OCI-LY1 (cell line): ENCODE data around the gene RAET1E.
"Not testable (repeated sequence)": the region's sequence is repeated elsewhere in the genome, so short reads cannot be mapped to it uniquely, and the experiment has no call there.

Experiments
- H2AFZ ChIP-seq: fragments of 200-600 bp; sonication (generic), shearing (Covaris generic); 2 replicates; pipeline ENCODE4 v1.6.0; 2014; ENCODE audit warnings: antibody characterized with exemption, mild to moderate bottlenecking, low read length
- H3F3A ChIP-seq: fragments of 200-600 bp; sonication (generic), shearing (Covaris generic); 2 replicates; pipeline ENCODE4 v1.6.0; 2014; ENCODE audit warnings: mild to moderate bottlenecking, antibody characterized with exemption, low read length, moderate library complexity; ENCODE audit not compliant: insufficient read depth
- H3K27ac ChIP-seq: fragments of 200-600 bp; sonication (generic); 2 replicates; pipeline ENCODE4 v1.5.1; 2014; ENCODE audit warnings: low read length, mixed run types, mild to moderate bottlenecking, low read depth; ENCODE audit not compliant: poor library complexity, severe bottlenecking
- H3K27me3 ChIP-seq: fragments of 200-600 bp; sonication (generic); 2 replicates; pipeline ENCODE4 v1.6.0; 2014; ENCODE audit warnings: antibody characterized with exemption, mild to moderate bottlenecking, low read length, moderate library complexity; ENCODE audit not compliant: insufficient read depth
- H3K36me3 ChIP-seq: fragments of 200-600 bp; sonication (generic); 2 replicates; pipeline ENCODE4 v1.6.1; 2014; ENCODE audit warnings: mild to moderate bottlenecking, antibody characterized with exemption, low read length, moderate library complexity, mixed read lengths; ENCODE audit not compliant: insufficient read depth
- H3K4me1 ChIP-seq: fragments of 200-600 bp; sonication (generic); 2 replicates; pipeline ENCODE4 v1.5.1; 2014; ENCODE audit warnings: mild to moderate bottlenecking, low read length, moderate library complexity; ENCODE audit not compliant: insufficient read depth, severe bottlenecking
- H3K4me2 ChIP-seq: fragments of 200-600 bp; sonication (generic), shearing (Covaris generic); 2 replicates; pipeline ENCODE4 v1.6.1; 2014; ENCODE audit warnings: low read length
- H3K4me3 ChIP-seq: fragments of 200-600 bp; sonication (generic); 2 replicates; pipeline ENCODE4 v1.5.1; 2014; ENCODE audit warnings: low read length, low read depth, mild to moderate bottlenecking, mixed read lengths; ENCODE audit not compliant: poor library complexity, severe bottlenecking
- H3K79me2 ChIP-seq: fragments of 200-600 bp; shearing (Covaris generic); 2 replicates; pipeline ENCODE4 v1.6.1; 2016; ENCODE audit warnings: mixed run types, low read length, mixed read lengths; ENCODE audit not compliant: insufficient read depth
- H3K9ac ChIP-seq: fragments of 200-600 bp; sonication (generic), shearing (Covaris generic); 2 replicates; pipeline ENCODE4 v1.6.1; 2014; ENCODE audit warnings: mild to moderate bottlenecking, low read length, mixed read lengths
- H3K9me2 ChIP-seq: fragments of 200-600 bp; sonication (generic), shearing (Covaris generic); 2 replicates; pipeline ENCODE4 v1.6.1; 2014; ENCODE audit warnings: low read depth, mild to moderate bottlenecking, low read length, mixed read lengths
- H3K9me3 ChIP-seq: fragments of 200-600 bp; shearing (Covaris generic); 2 replicates; pipeline ENCODE4 v1.6.1; 2014; ENCODE audit warnings: low read length, mixed read lengths
- H4K20me1 ChIP-seq: fragments of 200-600 bp; sonication (generic), shearing (Covaris generic); 2 replicates; pipeline ENCODE4 v1.6.0; 2016; ENCODE audit warnings: mild to moderate bottlenecking, low read length; ENCODE audit not compliant: insufficient read depth
- CTCF ChIP-seq: fragments of 200-600 bp; sonication (generic), shearing (Covaris generic); IDR thresholded peaks from 2 replicates; pipeline ENCODE4 v1.5.1; 2017; ENCODE audit warnings: mild to moderate bottlenecking, antibody characterized with exemption, low read length, moderate library complexity, mixed read lengths
- EZH2 ChIP-seq: fragments of 200-600 bp; sonication (generic), shearing (Covaris generic); IDR thresholded peaks from 2 replicates; pipeline ENCODE4 v1.8.0; 2017; ENCODE audit warnings: borderline replicate concordance, mixed run types, mild to moderate bottlenecking, antibody characterized with exemption, low read length, moderate library complexity, mixed read lengths

Gene RAET1E

GRCh38 chr6:149896491-149896890 lies 1.4 kb downstream of the RAET1E start:
- no peaks in the 10 kb centered on the region for H3K4me1 ChIP-seq
- no peak overlapping the region for H2AFZ ChIP-seq
- no peak overlapping the region for H3K9ac ChIP-seq
- no peak overlapping the region for H3K4me3 ChIP-seq
- H4K20me1 ChIP-seq: no peaks in the 10 kb centered on the region
- H3K79me2 ChIP-seq: no peaks in the 10 kb centered on the region
- no peaks in the 10 kb centered on the region for H3K9me2 ChIP-seq
- no peak overlapping the region for H3K27ac ChIP-seq
- H3K9me3 ChIP-seq: no peaks in the 10 kb centered on the region
- TF ChIP-seq EZH2 (no peak), CTCF (no peak)
- H3F3A ChIP-seq: no peaks in the 10 kb centered on the region
- H3K27me3 ChIP-seq: no peaks in the 10 kb centered on the region; the same call in 1 of the 2 replicates
- no peak overlapping the region for H3K4me2 ChIP-seq
- H3K36me3 ChIP-seq: no peaks in the 10 kb centered on the region

GRCh38 chr6:149895833-149896271 lies 2.1 kb downstream of the RAET1E start:
- Histone ChIP-seq H3K9ac (no peak overlapping the region), H3K79me2 (no peaks in the 10 kb centered on the region), H3K9me3 (no peaks in the 10 kb centered on the region), H3K9me2 (no peaks in the 10 kb centered on the region), H3K4me1 (no peaks in the 10 kb centered on the region), H3K36me3 (no peaks in the 10 kb centered on the region), H3K4me2 (no peak overlapping the region), H3K27ac (no peak overlapping the region), H3K27me3 (no peaks in the 10 kb centered on the region; the same call in 1 of the 2 replicates), H2AFZ (no peak overlapping the region), H3F3A (no peaks in the 10 kb centered on the region), H3K4me3 (no peak overlapping the region), H4K20me1 (no peaks in the 10 kb centered on the region)
- TF ChIP-seq EZH2 (no peak), CTCF (no peak)

GRCh38 chr6:149895048-149895590 lies 2.8 kb downstream of the RAET1E start:
- Histone ChIP-seq H3K4me1 (no peaks in the 10 kb centered on the region), H2AFZ (no peak overlapping the region), H3K4me3 (no peak overlapping the region), H3K9me3 (no peaks in the 10 kb centered on the region), H3K4me2 (no peak overlapping the region), H3K9ac (no peak overlapping the region), H3F3A (no peaks in the 10 kb centered on the region), H3K27ac (no peak overlapping the region), H3K9me2 (no peaks in the 10 kb centered on the region), H3K79me2 (no peaks in the 10 kb centered on the region), H4K20me1 (no peaks in the 10 kb centered on the region), H3K36me3 (no peaks in the 10 kb centered on the region), H3K27me3 (no peaks in the 10 kb centered on the region)
- no peak for TF ChIP-seq CTCF
- TF ChIP-seq EZH2: no peak

- not testable (repeated sequence) for H4K20me1 ChIP-seq, H3K27ac ChIP-seq, H3K9me3 ChIP-seq, H3K4me3 ChIP-seq, H3K4me1 ChIP-seq, H3K79me2 ChIP-seq, H3F3A ChIP-seq, H2AFZ ChIP-seq, H3K36me3 ChIP-seq, H3K27me3 ChIP-seq, H3K9ac ChIP-seq, H3K4me2 ChIP-seq, H3K9me2 ChIP-seq
Measured at GRCh38 chr6:149891864-149892263, 6.0 kb downstream of the RAET1E start.
